Inflammatory macrophage (primary cell): Measurements from ENCODE around the gene CDH12.
"Not testable (repeated sequence)": the region's sequence is repeated elsewhere in the genome, so short reads cannot be mapped to it uniquely, and the experiment has no call there.

Source experiments
- DNase-seq, 2 donors: peaks; one replicate each; pipeline ENCODE4 v3.0.0-alpha.2; 2020 to 2022
- total RNA-seq, 18 experiments: gene quantifications; one replicate each; lab custom pipeline; 2026; ENCODE audit warnings: mixed read lengths in 6 of 18, inconsistent platforms in 2 of 18; lab: John Stamatoyannopoulos, UW

The CDH12 gene
- total RNA-seq = 0 to 0.13 (median 0) reads per million in 18 experiments

GRCh38 chr5:22852807-22853660, at the start of gene CDH12:
Gene CDH12 (minus strand): TSS chr5:22853344.
- no peak for DNase-seq

- DNase-seq = no peak
Measured at GRCh38 chr5:22901885-22902284, 48.7 kb upstream of the CDH12 start.

- no peak for DNase-seq
Measured at GRCh38 chr5:22900801-22901310, 47.7 kb upstream of the CDH12 start.

- DNase-seq = no peak
Measured at GRCh38 chr5:22899341-22899740, 46.2 kb upstream of the CDH12 start.

GRCh38 chr5:22896152-22896551, 43.0 kb upstream of the CDH12 start:
- DNase-seq = no peak

- no peak for DNase-seq
Measured at GRCh38 chr5:22892441-22892840, 39.3 kb upstream of the CDH12 start.

- no peak for DNase-seq
Measured at GRCh38 chr5:22889720-22890119, 36.6 kb upstream of the CDH12 start.

- DNase-seq = no peak
Measured at GRCh38 chr5:22887566-22887965, 34.4 kb upstream of the CDH12 start.

GRCh38 chr5:22858911-22859310, 5.8 kb upstream of the CDH12 start:
- not testable (repeated sequence) for DNase-seq

GRCh38 chr5:22855824-22856223, 2.7 kb upstream of the CDH12 start:
- no peak for DNase-seq

- no peak for DNase-seq
Measured at GRCh38 chr5:22850981-22851380, 2.2 kb downstream of the CDH12 start.

GRCh38 chr5:22846693-22847092, 6.5 kb downstream of the CDH12 start:
- DNase-seq = no peak

GRCh38 chr5:22844636-22845035, 8.5 kb downstream of the CDH12 start:
- DNase-seq = no peak

GRCh38 chr5:22844155-22844554, 9.0 kb downstream of the CDH12 start:
- no peak for DNase-seq

GRCh38 chr5:22842574-22842973, 10.6 kb downstream of the CDH12 start:
- DNase-seq = no peak

- DNase-seq = no peak
Measured at GRCh38 chr5:22837803-22838202, 15.3 kb downstream of the CDH12 start.

GRCh38 chr5:22835686-22836085, 17.5 kb downstream of the CDH12 start:
- no peak for DNase-seq

GRCh38 chr5:22793463-22793862, 59.7 kb downstream of the CDH12 start:
- DNase-seq = no peak

GRCh38 chr5:22787807-22788206, 65.3 kb downstream of the CDH12 start:
- DNase-seq = no peak

- no peak for DNase-seq
Measured at GRCh38 chr5:22787398-22787797, 65.7 kb downstream of the CDH12 start.

GRCh38 chr5:22780756-22781155, 72.4 kb downstream of the CDH12 start:
- DNase-seq = no peak

GRCh38 chr5:22779499-22779898, 73.6 kb downstream of the CDH12 start:
- DNase-seq = no peak

GRCh38 chr5:22776285-22776684, 76.9 kb downstream of the CDH12 start:
- DNase-seq = no peak

GRCh38 chr5:22774214-22774613, 78.9 kb downstream of the CDH12 start:
- DNase-seq = not testable (repeated sequence)
